Stimulated activated CD4-positive, alpha-beta T cell treated with anti-CD3 and anti-CD28 coated beads, Interleukin-15, amount 100 ng/mL, for 48 hours (primary cell): ENCODE measurements around the gene MYO9A.
A peak's percentile ranks its signal among the peaks of the same experiment; 100 is the strongest.

ENCODE experiments used
- DNase-seq, 2 donors: peaks; one replicate each; pipeline ENCODE4 v3.0.0-alpha.2; 2020; ENCODE audit warnings: low read depth in 2 of 2

Gene MYO9A

GRCh38 chr15:72118017-72118978 lies at the start of gene MYO9A, which contains the start of gene SENP8:
TSS of gene MYO9A (minus strand) at chr15:72118150. CDS start at chr15:72046563, 71,587 bp downstream.
TSS of gene SENP8 (plus strand) at chr15:72118403. CDS start at chr15:72139624, 21,221 bp downstream.
- peak; percentile 99 for DNase-seq

- DNase-seq = no peak
These were observed 49.5 kb upstream of the MYO9A start for GRCh38 chr15:72167445-72167844.

GRCh38 chr15:72166716-72167417 lies 48.9 kb upstream of the MYO9A start:
- DNase-seq = no peak

GRCh38 chr15:72163719-72164118 lies 45.8 kb upstream of the MYO9A start:
- no peak for DNase-seq

GRCh38 chr15:72162569-72162968 lies 44.6 kb upstream of the MYO9A start:
- DNase-seq = no peak

GRCh38 chr15:72161361-72162132 lies 43.6 kb upstream of the MYO9A start:
- no peak for DNase-seq

GRCh38 chr15:72160696-72161245 lies 42.8 kb upstream of the MYO9A start:
- DNase-seq = no peak

GRCh38 chr15:72156928-72157327 lies 39.0 kb upstream of the MYO9A start:
- DNase-seq = no peak

- DNase-seq = peak; percentile 56 to 80
These were observed 38.0 kb upstream of the MYO9A start for GRCh38 chr15:72155635-72156616.

- no peak for DNase-seq
These were observed 37.2 kb upstream of the MYO9A start for GRCh38 chr15:72155003-72155621.

GRCh38 chr15:72154316-72154715 lies 36.4 kb upstream of the MYO9A start:
- no peak for DNase-seq

GRCh38 chr15:72153269-72154000 lies 35.5 kb upstream of the MYO9A start:
- DNase-seq = no peak

GRCh38 chr15:72147418-72147817 lies 29.5 kb upstream of the MYO9A start:
- no peak for DNase-seq

- DNase-seq = no peak
These were observed 29.0 kb upstream of the MYO9A start for GRCh38 chr15:72146934-72147333.

GRCh38 chr15:72146221-72146620 lies 28.3 kb upstream of the MYO9A start:
- no peak for DNase-seq

- DNase-seq = no peak
These were observed 23.5 kb upstream of the MYO9A start for GRCh38 chr15:72141171-72142084.

GRCh38 chr15:72140088-72140487 lies 22.1 kb upstream of the MYO9A start:
- DNase-seq = no peak

GRCh38 chr15:72139667-72140066 lies 21.7 kb upstream of the MYO9A start:
- no peak for DNase-seq
